SK-N-MC (cell line): ENCODE data around the gene FHOD3.

Experiments
- EZH2 ChIP-seq: fragments of 200-600 bp; sonication (generic); IDR thresholded peaks from one replicate; pipeline ENCODE4 v1.6.1; 2017; ENCODE audit warnings: antibody characterized with exemption
- POLR2AphosphoS5 ChIP-seq: IDR thresholded peaks from 2 replicates; pipeline ENCODE4 v1.6.1; 2012; ENCODE audit warnings: mild to moderate bottlenecking, low read depth, low read length, borderline replicate concordance

DNA sequence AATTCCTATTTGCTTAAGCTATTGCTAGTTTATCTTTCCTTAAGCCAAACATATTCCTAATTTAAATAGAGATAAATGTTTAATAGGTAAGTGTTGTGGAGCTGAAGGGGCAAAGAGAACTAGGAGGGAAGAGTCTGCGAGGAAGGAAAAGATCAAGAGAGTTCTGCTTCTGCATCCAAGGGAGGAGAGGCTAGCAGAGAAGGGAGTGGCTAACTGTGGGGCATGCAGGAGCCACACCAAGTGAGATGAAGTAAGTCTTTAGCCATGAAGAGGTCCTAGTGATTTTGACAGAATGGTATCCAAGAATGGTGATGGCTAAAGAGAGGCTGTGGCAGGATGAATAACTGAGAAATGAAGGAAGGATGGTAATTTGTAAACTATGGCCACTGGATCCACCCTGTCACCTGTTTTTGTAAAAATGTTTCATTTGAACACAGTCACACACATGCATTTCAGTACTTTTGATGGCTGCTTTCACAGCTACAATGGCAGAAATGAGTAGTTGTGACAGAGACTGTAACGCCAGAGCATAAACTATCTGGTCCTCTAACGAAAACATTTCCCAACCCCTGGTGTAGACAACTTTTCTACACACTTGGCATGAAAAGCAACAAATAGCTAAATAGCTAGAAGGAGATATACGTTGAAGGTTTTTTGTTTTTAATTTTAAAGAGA lies 515.7 kb downstream of the FHOD3 start:
- no peak for TF ChIP-seq POLR2AphosphoS5
- no peak for TF ChIP-seq EZH2
